NT2/D1 (cell line): ENCODE data around the gene RHEB.

ENCODE experiments used
- DNase-seq: peaks from one replicate; pipeline ENCODE4 v3.0.0-alpha.2; 2011; ENCODE audit warnings: low read depth, low spot score
- H3K27me3 ChIP-seq: 2 replicates; pipeline ENCODE4 v1.6.0; 2011; ENCODE audit warnings: mild to moderate bottlenecking; ENCODE audit not compliant: insufficient read length, insufficient read depth
- H3K36me3 ChIP-seq: 2 replicates; pipeline ENCODE4 v1.6.1; 2011; ENCODE audit warnings: mild to moderate bottlenecking, low read length, mixed read lengths; ENCODE audit not compliant: insufficient read depth, insufficient read length
- H3K4me1 ChIP-seq: 2 replicates; pipeline ENCODE4 v1.5.1; 2011; ENCODE audit not compliant: insufficient read depth, insufficient read length
- H3K4me3 ChIP-seq: 2 replicates; pipeline ENCODE4 v1.5.1; 2011; ENCODE audit warnings: low read depth; ENCODE audit not compliant: insufficient read length
- H3K9ac ChIP-seq: 2 replicates; pipeline ENCODE4 v1.6.0; 2011; ENCODE audit warnings: low read depth; ENCODE audit not compliant: insufficient read length
- H3K9me3 ChIP-seq: 2 replicates; pipeline ENCODE4 v1.5.1; 2011; ENCODE audit warnings: mild to moderate bottlenecking, low read length; ENCODE audit not compliant: insufficient read depth
- SUZ12 ChIP-seq: IDR thresholded peaks from 2 replicates; pipeline ENCODE4 v1.6.1; 2011; ENCODE audit not compliant: insufficient read length, insufficient read depth; ENCODE audit errors: extremely low read depth
- YY1 ChIP-seq: IDR thresholded peaks from 2 replicates; pipeline ENCODE4 v1.6.1; 2011; ENCODE audit not compliant: insufficient read length, insufficient read depth
- ZNF274 ChIP-seq: IDR thresholded peaks from 2 replicates; pipeline ENCODE4 v1.6.1; 2011; ENCODE audit warnings: mild to moderate bottlenecking, low read depth, low read length

The RHEB gene

GRCh38 chr7:151490456-151491105 is 29.1 kb downstream of the RHEB start:
- no peak for DNase-seq
- TF ChIP-seq ZNF274 = no peak
- Histone ChIP-seq H3K36me3 (peaks cover 44% of the 10 kb centered on the region), H3K9me3 (no peaks in the 10 kb centered on the region), H3K27me3 (no peaks in the 10 kb centered on the region), H3K9ac (no peak overlapping the region), H3K4me3 (no peak overlapping the region), H3K4me1 (no peaks in the 10 kb centered on the region)

DNA sequence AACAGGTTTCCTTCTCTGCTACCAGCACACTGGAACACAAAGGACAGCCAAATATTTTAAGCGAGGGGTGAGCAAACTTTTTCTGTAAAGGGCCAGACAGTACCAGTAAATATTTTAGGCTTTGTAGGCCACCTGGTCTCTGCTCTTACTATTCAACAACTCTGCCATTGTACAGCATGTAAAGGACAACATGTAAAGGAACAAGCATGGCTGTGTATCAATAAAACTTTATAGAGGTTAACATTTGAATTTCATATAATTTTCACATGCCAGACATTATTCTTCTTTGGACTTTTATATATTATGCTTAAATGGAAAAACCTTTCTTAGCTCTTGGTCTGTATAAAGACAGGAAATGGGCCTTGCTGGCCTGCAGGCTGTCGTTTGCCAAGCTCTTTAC is 30.2 kb downstream of the RHEB start:
- Histone ChIP-seq H3K4me1 (no peaks in the 10 kb centered on the region), H3K9me3 (no peaks in the 10 kb centered on the region), H3K27me3 (no peaks in the 10 kb centered on the region), H3K36me3 (peaks cover 54% of the 10 kb centered on the region), H3K9ac (no peak overlapping the region), H3K4me3 (no peak overlapping the region)
- TF ChIP-seq ZNF274 (no peak), SUZ12 (no peak), YY1 (no peak)
- no peak for DNase-seq

- no peak overlapping the region for H3K9ac ChIP-seq
- no peaks in the 10 kb centered on the region for H3K9me3 ChIP-seq
- no peaks in the 10 kb centered on the region for H3K4me1 ChIP-seq
- DNase-seq = no peak
- no peaks in the 10 kb centered on the region for H3K27me3 ChIP-seq
- TF ChIP-seq SUZ12 (no peak), ZNF274 (no peak), YY1 (no peak)
- H3K4me3 ChIP-seq = no peak overlapping the region
- peaks cover 67% of the 10 kb centered on the region for H3K36me3 ChIP-seq
Measured at GRCh38 chr7:151488096-151488495, 31.6 kb downstream of the RHEB start.

DNA sequence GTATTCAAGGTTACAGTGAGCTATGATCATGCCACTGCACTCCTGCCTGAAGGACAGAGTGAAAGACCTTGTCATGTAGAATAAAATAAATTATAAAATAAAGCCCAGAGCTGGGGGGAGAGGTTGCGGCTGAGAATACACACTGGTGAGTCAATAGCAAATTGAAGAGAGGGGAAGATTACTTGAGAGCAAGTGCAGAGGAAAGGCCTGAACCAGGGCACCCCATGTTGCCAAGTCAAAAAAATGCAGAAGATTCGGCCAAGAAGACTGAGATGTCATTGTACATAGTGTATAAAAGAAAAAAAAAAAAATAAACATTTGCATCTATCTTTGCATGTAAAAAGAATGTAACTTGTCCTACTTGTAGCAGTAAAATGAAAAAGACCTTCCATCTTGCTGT is 32.5 kb downstream of the RHEB start:
- H3K9ac ChIP-seq = no peak overlapping the region
- H3K27me3 ChIP-seq = no peaks in the 10 kb centered on the region
- H3K4me1 ChIP-seq = no peaks in the 10 kb centered on the region
- peaks cover 76% of the 10 kb centered on the region for H3K36me3 ChIP-seq
- DNase-seq = no peak
- TF ChIP-seq SUZ12 (no peak), YY1 (no peak), ZNF274 (no peak)
- no peaks in the 10 kb centered on the region for H3K9me3 ChIP-seq
- H3K4me3 ChIP-seq = no peak overlapping the region

DNA sequence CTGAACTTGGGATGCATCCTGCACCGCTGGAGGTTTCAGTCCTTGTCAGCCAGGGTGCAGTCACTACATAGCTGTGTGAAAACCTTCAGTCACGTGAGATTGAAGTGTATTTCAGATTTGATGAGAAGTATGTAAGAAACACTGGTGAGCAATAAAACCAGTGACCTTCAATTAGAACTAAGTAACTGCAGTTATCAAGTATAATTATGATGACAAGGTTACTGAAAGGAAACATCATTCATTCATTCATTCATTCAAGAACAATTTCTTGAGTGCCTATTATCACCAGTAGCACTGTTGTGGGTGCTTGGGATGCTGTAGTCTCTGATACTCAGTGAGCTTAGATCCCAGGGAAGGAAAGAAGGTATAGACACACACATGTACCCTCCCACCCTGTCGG is 33.6 kb downstream of the RHEB start:
- peaks cover 86% of the 10 kb centered on the region for H3K36me3 ChIP-seq
- H3K9me3 ChIP-seq = no peaks in the 10 kb centered on the region
- TF ChIP-seq ZNF274 (no peak), YY1 (no peak), SUZ12 (no peak)
- no peaks in the 10 kb centered on the region for H3K27me3 ChIP-seq
- DNase-seq = no peak
- H3K9ac ChIP-seq = no peak overlapping the region
- H3K4me1 ChIP-seq = no peaks in the 10 kb centered on the region
- no peak overlapping the region for H3K4me3 ChIP-seq

GRCh38 chr7:151484971-151485707 is 34.6 kb downstream of the RHEB start:
- Histone ChIP-seq H3K36me3 (peaks cover 80% of the 10 kb centered on the region), H3K9me3 (no peaks in the 10 kb centered on the region), H3K4me3 (no peak overlapping the region), H3K27me3 (no peaks in the 10 kb centered on the region), H3K9ac (no peak overlapping the region), H3K4me1 (no peaks in the 10 kb centered on the region)
- no peak for DNase-seq
- TF ChIP-seq YY1 (no peak), SUZ12 (no peak)

DNA sequence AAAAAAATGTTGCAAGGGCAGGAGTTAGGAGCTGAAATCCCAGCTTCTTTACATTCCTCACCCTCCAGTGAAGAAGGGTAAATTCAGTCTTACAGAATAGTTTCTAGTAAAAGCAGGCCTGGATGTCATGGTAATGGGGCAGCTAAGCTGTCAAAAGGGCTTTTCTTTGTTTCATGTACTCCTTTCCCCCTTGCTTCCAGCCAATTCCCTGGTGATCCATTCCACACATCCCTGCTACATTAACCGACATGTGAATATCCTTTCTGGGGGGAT is 36.0 kb downstream of the RHEB start:
- no peaks in the 10 kb centered on the region for H3K4me1 ChIP-seq
- no peak for DNase-seq
- TF ChIP-seq SUZ12 (no peak), YY1 (no peak), ZNF274 (no peak)
- no peaks in the 10 kb centered on the region for H3K27me3 ChIP-seq
- no peak overlapping the region for H3K4me3 ChIP-seq
- peaks cover 72% of the 10 kb centered on the region for H3K36me3 ChIP-seq
- H3K9me3 ChIP-seq = no peaks in the 10 kb centered on the region
- no peak overlapping the region for H3K9ac ChIP-seq
